SK-N-SH (cell line): ENCODE data around the gene TIMM23.

Experiments used
- CTCF ChIP-seq: fragments of 200-600 bp; sonication (generic); IDR thresholded peaks from 2 replicates; pipeline ENCODE4 v1.6.1; 2017; ENCODE audit warnings: antibody characterized with exemption, mild to moderate bottlenecking, moderate library complexity
- EP300 ChIP-seq, 2 experiments: IDR thresholded peaks; 2 replicates each; pipeline versions ENCODE4 v1.4.0 to v1.6.1; 2012; ENCODE audit warnings: borderline replicate concordance in 1 of 2, low read depth in 1 of 2, low read length in 1 of 2
- EZH2phosphoT487 ChIP-seq: fragments of 200-600 bp; sonication (generic); IDR thresholded peaks from 2 replicates; pipeline ENCODE4 v1.6.1; 2017; ENCODE audit warnings: low read depth, mixed run types, mild to moderate bottlenecking, antibody characterized with exemption, moderate library complexity, borderline replicate concordance
- MAX ChIP-seq: IDR thresholded peaks from 2 replicates; pipeline ENCODE4 v1.4.0; 2012; ENCODE audit warnings: low read depth
- MEF2A ChIP-seq: IDR thresholded peaks from 2 replicates; pipeline ENCODE4 v1.4.0; 2012; ENCODE audit warnings: low read depth, borderline replicate concordance
- MXI1 ChIP-seq: IDR thresholded peaks from 2 replicates; pipeline ENCODE4 v1.6.1; 2012; ENCODE audit warnings: mild to moderate bottlenecking, low read depth, low read length, improper control_type of control experiment
- NRF1 ChIP-seq: IDR thresholded peaks from 2 replicates; pipeline ENCODE4 v1.6.1; 2012; ENCODE audit warnings: low read depth, mild to moderate bottlenecking, low read length
- POLR2AphosphoS5 ChIP-seq: IDR thresholded peaks from 2 replicates; pipeline ENCODE4 v1.6.1; 2012; ENCODE audit warnings: low read depth, low read length
- RXRA ChIP-seq: IDR thresholded peaks from 2 replicates; pipeline ENCODE4 v1.4.0; 2012; ENCODE audit warnings: low read depth, mild to moderate bottlenecking, borderline replicate concordance
- SMC3 ChIP-seq: IDR thresholded peaks from 2 replicates; pipeline ENCODE4 v1.6.1; 2012; ENCODE audit warnings: low read depth, low read length, improper control_type of control experiment
- TAF1 ChIP-seq: IDR thresholded peaks from 2 replicates; pipeline ENCODE4 v1.6.1; 2012; ENCODE audit warnings: low read depth, mild to moderate bottlenecking, low read length, moderate library complexity, borderline replicate concordance
- USF2 ChIP-seq: fragments of 150-350 bp; IDR thresholded peaks from 2 replicates; pipeline ENCODE4 v1.6.1; 2017; ENCODE audit warnings: antibody characterized with exemption, low read length, low read depth, borderline replicate concordance
- TF ChIP-seq, protein P1 (sequence below): IDR thresholded peaks from 2 replicates; pipeline ENCODE4 v1.4.0; 2012; ENCODE audit warnings: low read depth, borderline replicate concordance

GRCh38 chr10:46052791-46053375, 80.6 kb downstream of the TIMM23 start:
- TF ChIP-seq USF2 (no peak), CTCF (no peak), MAX (no peak), EP300 (IDR thresholded peaks at IDR 0.05; ENCODE audit: borderline replicate concordance in 1 of 2, low read depth in 1 of 2, low read length in 1 of 2) (no peak), POLR2AphosphoS5 (no peak), RXRA (no peak), NRF1 (no peak), EZH2phosphoT487 (no peak), MEF2A (no peak), MXI1 (no peak), SMC3 (no peak), TAF1 (no peak)
- TF ChIP-seq, protein P1, sequence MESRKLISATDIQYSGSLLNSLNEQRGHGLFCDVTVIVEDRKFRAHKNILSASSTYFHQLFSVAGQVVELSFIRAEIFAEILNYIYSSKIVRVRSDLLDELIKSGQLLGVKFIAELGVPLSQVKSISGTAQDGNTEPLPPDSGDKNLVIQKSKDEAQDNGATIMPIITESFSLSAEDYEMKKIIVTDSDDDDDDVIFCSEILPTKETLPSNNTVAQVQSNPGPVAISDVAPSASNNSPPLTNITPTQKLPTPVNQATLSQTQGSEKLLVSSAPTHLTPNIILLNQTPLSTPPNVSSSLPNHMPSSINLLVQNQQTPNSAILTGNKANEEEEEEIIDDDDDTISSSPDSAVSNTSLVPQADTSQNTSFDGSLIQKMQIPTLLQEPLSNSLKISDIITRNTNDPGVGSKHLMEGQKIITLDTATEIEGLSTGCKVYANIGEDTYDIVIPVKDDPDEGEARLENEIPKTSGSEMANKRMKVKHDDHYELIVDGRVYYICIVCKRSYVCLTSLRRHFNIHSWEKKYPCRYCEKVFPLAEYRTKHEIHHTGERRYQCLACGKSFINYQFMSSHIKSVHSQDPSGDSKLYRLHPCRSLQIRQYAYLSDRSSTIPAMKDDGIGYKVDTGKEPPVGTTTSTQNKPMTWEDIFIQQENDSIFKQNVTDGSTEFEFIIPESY: no peak
